Measurements from ENCODE around the gene PPP1R16B.

The PPP1R16B gene

DNA sequence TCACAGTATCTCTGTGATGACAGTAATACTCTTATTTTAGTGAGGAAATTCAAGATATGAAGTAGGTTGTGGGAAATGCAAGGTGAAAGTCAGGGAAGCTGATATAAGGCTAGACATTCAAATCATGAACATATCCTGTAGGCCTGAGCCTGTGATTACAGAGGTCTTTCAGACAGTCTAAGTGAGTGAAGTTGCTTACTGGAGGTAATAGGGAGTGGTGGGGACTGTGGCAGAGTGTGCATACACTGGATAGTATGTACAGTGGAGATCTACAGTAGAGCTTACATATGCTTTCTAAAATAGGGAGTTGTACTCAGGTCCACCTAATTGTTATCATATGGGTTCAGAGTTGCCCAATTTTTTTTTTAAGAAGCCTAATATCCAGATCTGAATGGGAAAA lies 159.8 kb downstream of the PPP1R16B start:
- DNase-seq (ENCODE audit: low spot score), result no peak

DNA sequence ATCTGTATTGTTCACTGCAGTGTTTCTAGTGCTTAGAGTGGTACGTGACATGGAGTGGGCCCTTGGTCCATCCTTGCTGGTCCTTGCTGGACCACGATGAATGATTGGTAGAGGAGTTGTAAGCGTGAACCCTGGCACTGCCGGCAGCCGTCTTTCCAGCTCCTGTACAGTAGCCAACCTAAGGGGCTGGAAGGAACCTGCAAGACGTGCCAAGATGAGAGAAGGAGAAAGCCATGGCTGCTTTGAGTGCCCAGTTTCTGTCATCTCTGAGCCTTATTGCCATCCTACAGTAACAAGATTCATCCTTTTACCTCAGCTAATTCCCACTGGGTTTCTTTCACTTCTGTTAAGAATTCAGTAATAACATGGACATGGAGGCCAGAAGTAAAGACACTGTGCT lies 162.6 kb downstream of the PPP1R16B start:
- no peak for DNase-seq (ENCODE audit: low spot score)

DNA sequence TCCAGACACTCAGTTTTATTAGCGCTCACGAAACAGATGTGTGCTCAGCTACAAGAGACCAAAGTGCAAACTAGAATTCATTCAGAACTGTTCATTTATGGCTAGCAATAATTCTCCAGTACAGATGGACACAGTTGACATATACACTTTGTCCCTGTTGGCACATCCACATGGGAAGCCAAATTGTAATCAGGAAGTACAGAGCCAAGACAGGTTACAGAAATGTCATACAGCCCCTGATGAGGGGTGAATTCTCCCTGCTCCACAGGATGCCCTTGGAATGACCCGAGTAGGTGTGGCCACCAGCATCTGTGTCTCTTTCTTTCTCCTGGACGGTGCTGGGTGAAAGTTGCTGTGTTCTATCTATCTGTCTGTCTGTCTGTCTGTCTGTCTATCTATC lies 164.2 kb downstream of the PPP1R16B start:
- DNase-seq (ENCODE audit: low spot score), result no peak

DNA sequence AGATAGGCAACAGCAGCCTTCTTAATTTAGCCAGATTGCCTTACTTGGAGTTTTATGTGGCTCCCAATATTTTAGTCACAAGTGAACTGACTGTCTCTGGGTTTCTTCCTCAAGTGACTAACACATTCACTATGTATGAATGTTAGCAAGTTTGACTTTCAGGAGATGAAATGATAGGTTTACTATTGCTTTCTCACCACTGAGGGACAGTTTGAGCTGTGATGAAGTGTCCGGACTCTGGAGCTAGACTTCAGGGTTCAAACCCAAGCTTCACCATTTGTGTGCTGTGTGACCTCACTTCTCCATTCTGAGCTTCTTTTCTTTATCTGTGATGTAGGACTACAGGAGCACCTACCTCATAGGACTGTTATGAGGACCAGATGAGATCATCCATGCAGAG lies 164.8 kb downstream of the PPP1R16B start:
- DNase-seq (ENCODE audit: low spot score), result no peak
